ENCODE results near the gene BRPF3.

DNA sequence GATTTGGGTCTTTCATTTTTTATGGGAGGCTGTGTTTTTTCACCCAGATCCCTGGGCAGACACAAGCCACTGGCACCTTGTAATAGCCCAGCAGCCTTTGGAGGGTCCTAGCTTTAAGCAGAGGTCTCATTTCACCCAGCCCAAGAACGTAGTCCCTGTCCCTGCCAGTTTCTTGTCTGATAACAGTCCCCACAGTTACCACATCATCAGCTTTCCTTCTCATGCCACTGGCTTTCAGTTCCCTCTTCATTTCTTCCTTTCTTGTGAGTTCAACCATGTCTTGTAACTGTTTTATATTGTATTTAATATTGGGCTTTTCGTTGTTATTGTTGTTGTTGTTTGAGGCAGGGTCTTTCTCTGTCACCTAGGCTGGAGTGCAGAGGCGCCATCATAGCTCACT, 83.9 kb downstream of the BRPF3 start:
- TF ChIP-seq ZNF140 (CRISPR knock-in tag; IDR thresholded peaks at IDR 0.05) (no peak), HIVEP1 (CRISPR knock-in tag; IDR thresholded peaks at IDR 0.05) (no peak)
